Keratinocyte (primary cell): ENCODE measurements around the gene KCNK5. TPM values are rescaled to one million over a fixed set of nuclear protein-coding genes. Genes with fewer than 3 reads are reported as not detected.

Experiments used
- DNase-seq: peaks from one replicate; pipeline ENCODE4 v3.0.0-alpha.2; 2011; ENCODE audit warnings: low read depth, missing footprints, low spot score
- FAIRE-seq: peaks from 2 replicates; lab custom pipeline; 2011; peaks lifted over from hg19 to GRCh38; lab: Jason Lieb, UNC
- H2AFZ ChIP-seq: 2 replicates; pipeline ENCODE4 v1.6.0; 2012; ENCODE audit warnings: low read length, control low read depth, inconsistent platforms; ENCODE audit not compliant: control insufficient read depth
- H3K27ac ChIP-seq: 2 replicates; pipeline ENCODE4 v1.5.1; 2011; ENCODE audit warnings: low read length; ENCODE audit not compliant: control insufficient read depth, insufficient read depth
- H3K27me3 ChIP-seq: 3 replicates; pipeline ENCODE4 v1.6.0; 2011; ENCODE audit warnings: low read length; ENCODE audit not compliant: control insufficient read depth, insufficient read depth; ENCODE audit errors: extremely low read depth
- H3K36me3 ChIP-seq, 2 experiments: 2 replicates in 1 of 2; 3 replicates in 1 of 2; pipeline ENCODE4 v1.5.1; 2011; ENCODE audit warnings: low read length in 2 of 2, mild to moderate bottlenecking in 1 of 2; ENCODE audit not compliant: control insufficient read depth in 2 of 2, insufficient read depth in 2 of 2; ENCODE audit errors: extremely low read depth in 1 of 2
- H3K4me1 ChIP-seq: 3 replicates; pipeline ENCODE4 v1.5.1; 2011; ENCODE audit warnings: low read length; ENCODE audit not compliant: control insufficient read depth, insufficient read depth; ENCODE audit errors: extremely low read depth
- H3K4me2 ChIP-seq: 3 replicates; pipeline ENCODE4 v1.6.0; 2011; ENCODE audit warnings: low read depth, low read length; ENCODE audit not compliant: control insufficient read depth, insufficient read depth; ENCODE audit errors: extremely low read depth
- H3K4me3 ChIP-seq, 3 experiments: fragments of 200-600 bp in 1 of 3; sonication (generic) in 1 of 3; 2 replicates in 2 of 3; 3 replicates in 1 of 3; pipeline ENCODE4 v1.5.1; 2011 to 2016; ENCODE audit warnings: low read length in 3 of 3, mild to moderate bottlenecking in 3 of 3, control low read depth in 2 of 3, inconsistent platforms in 1 of 3, low read depth in 1 of 3, mixed read lengths in 1 of 3, mixed run types in 1 of 3, moderate library complexity in 1 of 3; ENCODE audit not compliant: control insufficient read depth in 2 of 3, insufficient read depth in 2 of 3; ENCODE audit errors: extremely low read depth in 1 of 3
- H3K79me2 ChIP-seq: 2 replicates; pipeline ENCODE4 v1.6.0; 2012; ENCODE audit warnings: low read length; ENCODE audit not compliant: control insufficient read depth, insufficient read depth
- H3K9ac ChIP-seq: 3 replicates; pipeline ENCODE4 v1.6.0; 2011; ENCODE audit warnings: low read length; ENCODE audit not compliant: control insufficient read depth, insufficient read depth; ENCODE audit errors: extremely low read depth
- H3K9me1 ChIP-seq: 3 replicates; pipeline ENCODE4 v1.6.0; 2011; ENCODE audit warnings: low read length; ENCODE audit not compliant: control insufficient read depth, insufficient read depth; ENCODE audit errors: extremely low read depth
- H3K9me3 ChIP-seq: 2 replicates; pipeline ENCODE4 v1.5.1; 2012; ENCODE audit warnings: low read depth, low read length; ENCODE audit not compliant: control insufficient read depth
- H4K20me1 ChIP-seq: 3 replicates; pipeline ENCODE4 v1.6.0; 2011; ENCODE audit warnings: low read length; ENCODE audit not compliant: control insufficient read depth, insufficient read depth; ENCODE audit errors: extremely low read depth
- EZH2 ChIP-seq: IDR thresholded peaks from one replicate; pipeline ENCODE4 v1.6.1; 2012; ENCODE audit warnings: inconsistent platforms, mild to moderate bottlenecking, low read length, moderate library complexity
- dilution Hi-C: fragments of 300-500 bp; cut with MboI; formaldehyde crosslinking; loops from one replicate; pipeline ENCODE4 v1.7.0; 2020; ENCODE audit warnings: low sequenced_read_pairs; ENCODE audit not compliant: extremely low pct_ligation_motif_present
- polyA plus RNA-seq, 5 experiments: library from polyadenylated mRNA; depleted of rRNA in 3 of 5; stranded (reverse) in 3 of 5; stranded (forward) in 1 of 5; unstranded in 1 of 5; fragments of >200 nt; gene quantifications; 1 replicate in 1 of 5; 2 replicates in 3 of 5; 3 replicates in 1 of 5; pipeline versions ENCODE4 v1.2.1 to v1.2.3, GENCODE V29; 2011 to 2012; ENCODE audit warnings: missing spikeins in 2 of 5, low read depth in 1 of 5, low replicate concordance in 1 of 5
- TF ChIP-seq, protein P1 (sequence below), 3 experiments: IDR thresholded peaks in 1 of 3; conservative IDR thresholded peaks in 1 of 3; optimal IDR thresholded peaks in 1 of 3; 2 replicates in 2 of 3; 3 replicates in 1 of 3; pipeline versions ENCODE3 to v1.5.1; 2011; ENCODE audit warnings: low read length in 3 of 3, mild to moderate bottlenecking in 3 of 3, moderate library complexity in 2 of 3, control low read depth in 1 of 3, inconsistent platforms in 1 of 3; ENCODE audit not compliant: insufficient read depth in 2 of 3; ENCODE audit errors: extremely low read depth in 1 of 3

KCNK5 gene
- polyA plus RNA-seq, 1 donor (not counting 4 experiments of a cell fraction or from before 2014, with no cell fraction given) = not detected

DNA sequence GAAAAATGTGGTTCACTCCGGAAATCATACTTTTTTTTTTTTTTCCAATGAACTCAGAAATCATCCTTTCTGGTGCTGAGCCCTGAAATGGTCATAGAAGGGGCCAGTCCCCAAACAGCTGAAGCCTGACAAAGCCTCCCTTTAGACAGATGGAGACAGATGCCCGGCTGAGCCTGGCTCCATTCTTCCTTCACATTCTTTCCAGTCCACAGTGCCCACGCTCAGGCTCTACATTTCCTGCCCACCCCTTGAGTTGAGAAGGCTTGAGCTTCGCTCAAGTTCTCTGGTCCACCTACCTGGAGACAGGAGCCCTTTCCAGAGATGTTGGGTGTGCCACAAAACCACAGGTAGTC lies 41.2 kb downstream of the KCNK5 start:
- no peak for FAIRE-seq
- no peak overlapping the region for H3K27ac ChIP-seq
- no peak for TF ChIP-seq EZH2
- TF ChIP-seq, protein P1, sequence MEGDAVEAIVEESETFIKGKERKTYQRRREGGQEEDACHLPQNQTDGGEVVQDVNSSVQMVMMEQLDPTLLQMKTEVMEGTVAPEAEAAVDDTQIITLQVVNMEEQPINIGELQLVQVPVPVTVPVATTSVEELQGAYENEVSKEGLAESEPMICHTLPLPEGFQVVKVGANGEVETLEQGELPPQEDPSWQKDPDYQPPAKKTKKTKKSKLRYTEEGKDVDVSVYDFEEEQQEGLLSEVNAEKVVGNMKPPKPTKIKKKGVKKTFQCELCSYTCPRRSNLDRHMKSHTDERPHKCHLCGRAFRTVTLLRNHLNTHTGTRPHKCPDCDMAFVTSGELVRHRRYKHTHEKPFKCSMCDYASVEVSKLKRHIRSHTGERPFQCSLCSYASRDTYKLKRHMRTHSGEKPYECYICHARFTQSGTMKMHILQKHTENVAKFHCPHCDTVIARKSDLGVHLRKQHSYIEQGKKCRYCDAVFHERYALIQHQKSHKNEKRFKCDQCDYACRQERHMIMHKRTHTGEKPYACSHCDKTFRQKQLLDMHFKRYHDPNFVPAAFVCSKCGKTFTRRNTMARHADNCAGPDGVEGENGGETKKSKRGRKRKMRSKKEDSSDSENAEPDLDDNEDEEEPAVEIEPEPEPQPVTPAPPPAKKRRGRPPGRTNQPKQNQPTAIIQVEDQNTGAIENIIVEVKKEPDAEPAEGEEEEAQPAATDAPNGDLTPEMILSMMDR (optimal IDR thresholded peaks at IDR 0.05 in 1 of 3, IDR thresholded peaks at IDR 0.05 in 1 of 3, conservative IDR thresholded peaks at IDR 0.05 in 1 of 3; ENCODE audit: extremely low read depth in 1 of 3, insufficient read depth in 2 of 3, low read length in 3 of 3) = no peak
- H2AFZ ChIP-seq = no peak overlapping the region
- peaks cover 6% of the 10 kb centered on the region for H3K4me1 ChIP-seq
- no peak overlapping the region for H3K4me3 ChIP-seq
- no peaks in the 10 kb centered on the region for H3K27me3 ChIP-seq
- dilution Hi-C loops = no loop called here
- H3K79me2 ChIP-seq = no peaks in the 10 kb centered on the region
- DNase-seq = no peak
- no peak overlapping the region for H3K9ac ChIP-seq
- no peaks in the 10 kb centered on the region for H3K36me3 ChIP-seq
- H3K9me1 ChIP-seq = no peaks in the 10 kb centered on the region
- H3K4me2 ChIP-seq = no peak overlapping the region
- no peaks in the 10 kb centered on the region for H3K9me3 ChIP-seq
- H4K20me1 ChIP-seq = no peaks in the 10 kb centered on the region

DNA sequence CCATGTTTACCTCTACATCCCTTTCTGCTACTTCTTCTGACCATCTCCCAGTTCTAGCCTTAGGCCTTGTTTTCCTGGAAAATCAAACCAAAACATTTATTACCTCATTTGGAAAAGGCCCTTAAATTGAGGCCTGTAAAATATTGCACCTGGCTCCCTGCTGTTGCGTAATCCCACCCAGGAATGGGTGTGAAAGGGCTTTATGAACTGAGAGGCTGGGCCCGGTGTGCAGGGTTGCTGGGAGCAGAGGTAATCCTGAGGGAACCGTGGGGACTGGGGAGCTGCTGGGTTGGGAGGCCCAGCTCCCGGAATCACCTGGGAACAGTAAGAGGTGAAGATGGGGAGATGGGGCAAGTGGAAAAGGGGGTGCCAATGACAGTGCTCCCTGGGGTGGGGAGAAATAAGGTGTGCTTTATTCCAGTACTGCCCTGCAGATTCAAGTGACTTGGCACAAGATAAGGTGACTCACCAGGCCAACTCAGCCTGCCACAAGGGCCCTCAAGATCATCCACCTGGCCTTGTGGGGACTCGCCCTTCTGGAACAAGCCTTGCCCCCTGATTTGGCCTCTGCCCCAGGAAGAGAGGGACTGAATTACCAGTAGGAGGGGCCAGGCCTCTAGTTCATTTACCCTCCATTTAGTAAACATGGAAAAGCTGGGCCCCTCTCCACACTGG lies 44.2 kb downstream of the KCNK5 start:
- Histone ChIP-seq H3K4me3 (no peak overlapping the region), H4K20me1 (no peaks in the 10 kb centered on the region), H3K36me3 (no peaks in the 10 kb centered on the region), H3K27me3 (no peaks in the 10 kb centered on the region), H3K79me2 (no peaks in the 10 kb centered on the region), H3K9me1 (no peaks in the 10 kb centered on the region), H2AFZ (no peak overlapping the region), H3K27ac (no peak overlapping the region), H3K4me2 (no peak overlapping the region), H3K4me1 (peaks cover 6% of the 10 kb centered on the region), H3K9ac (no peak overlapping the region), H3K9me3 (no peaks in the 10 kb centered on the region)
- FAIRE-seq = no peak
- TF ChIP-seq, protein P1 (optimal IDR thresholded peaks at IDR 0.05 in 1 of 3, IDR thresholded peaks at IDR 0.05 in 1 of 3, conservative IDR thresholded peaks at IDR 0.05 in 1 of 3; ENCODE audit: extremely low read depth in 1 of 3, insufficient read depth in 2 of 3, low read length in 3 of 3) = no peak
- TF ChIP-seq EZH2 = no peak
- DNase-seq = no peak
- dilution Hi-C loops = no loop called here
